Right lobe of liver (tissue), 6 donors: Measurements from ENCODE around the gene FREM1. TPM values are rescaled to one million over a fixed set of nuclear protein-coding genes. Genes with fewer than 3 reads are reported as not detected.

Experiments used
- ATAC-seq, 4 donors: fragments of 200-7000 bp; cut with Tn5 transposase; one replicate each; pipeline ENCODE4 v1.9.1; 2020; ENCODE audit warnings: mild to moderate bottlenecking in 4 of 4, moderate library complexity in 4 of 4
- DNase-seq, 3 donors: peaks; one replicate each; pipeline ENCODE4 v3.0.0-alpha.2; 2020
- H3K27ac ChIP-seq, 3 donors: fragments of 200-600 bp; one replicate each; pipeline ENCODE4 v1.8.0; 2022
- H3K27me3 ChIP-seq, 2 donors: fragments of 200-600 bp; one replicate each; pipeline ENCODE4 v1.8.0; 2022
- H3K36me3 ChIP-seq, 4 donors: fragments of 200-600 bp; sonication (generic) in 1 of 4; one replicate each; pipeline versions ENCODE4 v1.5.1 to v1.8.0; 2017 to 2022; ENCODE audit warnings: control low read depth in 1 of 4
- H3K4me1 ChIP-seq, 4 donors: fragments of 200-600 bp; sonication (generic) in 1 of 4; one replicate each; pipeline versions ENCODE4 v1.5.1 to v1.8.0; 2017 to 2022; ENCODE audit warnings: control low read depth in 1 of 4
- H3K4me3 ChIP-seq, 3 donors: fragments of 200-600 bp; one replicate each; pipeline ENCODE4 v1.8.0; 2022
- H3K9me3 ChIP-seq, 4 donors: fragments of 200-600 bp; sonication (generic) in 1 of 4; one replicate each; pipeline versions ENCODE4 v1.5.1 to v1.8.0; 2017 to 2022; ENCODE audit warnings: control low read depth in 1 of 4
- CTCF ChIP-seq, 4 donors: fragments of 200-600 bp in 3 of 4; fragments of 450-650 bp in 1 of 4; IDR thresholded peaks; one replicate each; pipeline versions ENCODE4 v1.5.1 to v1.8.0; 2016 to 2022; ENCODE audit warnings: antibody characterized with exemption in 4 of 4, mild to moderate bottlenecking in 2 of 4
- POLR2A ChIP-seq: fragments of 450-650 bp; IDR thresholded peaks from one replicate; pipeline ENCODE4 v1.6.1; 2017; ENCODE audit warnings: antibody characterized with exemption, mild to moderate bottlenecking
- WGBS: methylation state at CpG from one replicate; pipeline ENCODE4 v1.1.6; 2018; ENCODE audit warnings: low coverage, low lambda C conversion rate; ENCODE audit not compliant: insufficient coverage; ENCODE audit errors: missing lambda C conversion rate; 5-methylcytosine and 5-hydroxymethylcytosine counted together
- intact Hi-C, 2 donors: fragments of 100-400 bp; cut with DNase I; formaldehyde crosslinking; loops; one replicate each; pipeline versions ENCODE4 v1.11.2 to v1.14.1; 2022
- total RNA-seq, 6 experiments: library from RNA; depleted of rRNA in 2 of 6; stranded (reverse); fragments of >200 nt in 2 of 6; fragmentation: NEBNext Ultra II Directional in 3 of 6; extraction: Animal tissue kit (Norgen Biotek cat#: 25700) in 3 of 6; gene quantifications; one replicate each; pipeline versions ENCODE4 v1.1.0 to v1.2.4, GENCODE V29; 2016 to 2023
- donor health status: DM: no; HTN: yes; CAD: no.
- donor health status: DM: no; HTN: no; CAD: no.
- donor health status: DM: no; HTN: no; CAD: no.
- donor health status: DM: no; HTN: yes; CAD: no.
- donor health status: DM: no; HTN: yes; CAD: no.

FREM1 gene
- total RNA-seq, 6 experiments from 2014 or later: 0.12 to 2.6 (median 1.1) TPM

- DNase-seq: no peak
- no peak for ATAC-seq
- Histone ChIP-seq H3K4me1 (no peaks in the 10 kb centered on the region), H3K36me3 (no peaks in the 10 kb centered on the region), H3K4me3 (no peak overlapping the region), H3K27me3 (no peaks in the 10 kb centered on the region), H3K27ac (no peak overlapping the region), H3K9me3 (no peaks in the 10 kb centered on the region)
- TF ChIP-seq POLR2A: no peak
- 72% methylated on average over 2 of the region's 2 CpGs for WGBS
- intact Hi-C loops: no loop called here
Observed at GRCh38 chr9:14799030-14799429, 111.2 kb downstream of the FREM1 start.

GRCh38 chr9:14797435-14797834, 112.8 kb downstream of the FREM1 start:
- ATAC-seq (no peak), DNase-seq (no peak)
- H3K9me3 ChIP-seq: no peaks in the 10 kb centered on the region
- WGBS: 54% methylated on average over 1 of the region's 1 CpG
- H3K4me3 ChIP-seq: no peak overlapping the region
- TF ChIP-seq POLR2A (no peak), CTCF (IDR thresholded peaks at IDR 0.05) (no peak)
- no peaks in the 10 kb centered on the region for H3K27me3 ChIP-seq
- H3K27ac ChIP-seq: no peak overlapping the region
- intact Hi-C loops: no loop called here
- H3K36me3 ChIP-seq: no peaks in the 10 kb centered on the region
- no peaks in the 10 kb centered on the region for H3K4me1 ChIP-seq

GRCh38 chr9:14793389-14793788, 116.8 kb downstream of the FREM1 start:
- ATAC-seq (no peak), DNase-seq (no peak)
- TF ChIP-seq CTCF (IDR thresholded peaks at IDR 0.05) (no peak), POLR2A (no peak)
- Histone ChIP-seq H3K36me3 (no peaks in the 10 kb centered on the region), H3K9me3 (no peaks in the 10 kb centered on the region), H3K4me1 (no peaks in the 10 kb centered on the region), H3K27ac (no peak overlapping the region), H3K4me3 (no peak overlapping the region), H3K27me3 (no peaks in the 10 kb centered on the region)
- intact Hi-C loops: no loop called here
- 77% methylated on average over 2 of the region's 2 CpGs for WGBS

GRCh38 chr9:14790628-14791027, 119.6 kb downstream of the FREM1 start:
- Histone ChIP-seq H3K9me3 (no peaks in the 10 kb centered on the region), H3K4me3 (no peak overlapping the region), H3K36me3 (no peaks in the 10 kb centered on the region), H3K4me1 (no peaks in the 10 kb centered on the region), H3K27me3 (no peaks in the 10 kb centered on the region), H3K27ac (no peak overlapping the region)
- DNase-seq (no peak), ATAC-seq (no peak)
- WGBS: 38% methylated on average over 4 of the region's 4 CpGs
- no peak for TF ChIP-seq CTCF (IDR thresholded peaks at IDR 0.05)
- intact Hi-C loops: no loop called here

- no peaks in the 10 kb centered on the region for H3K36me3 ChIP-seq
- H3K4me3 ChIP-seq: no peak overlapping the region
- TF ChIP-seq POLR2A (no peak), CTCF (IDR thresholded peaks at IDR 0.05) (no peak)
- no peaks in the 10 kb centered on the region for H3K4me1 ChIP-seq
- no peaks in the 10 kb centered on the region for H3K9me3 ChIP-seq
- WGBS: 44% methylated on average over 5 of the region's 5 CpGs
- DNase-seq (no peak), ATAC-seq (no peak)
- no peak overlapping the region for H3K27ac ChIP-seq
- H3K27me3 ChIP-seq: no peaks in the 10 kb centered on the region
- intact Hi-C loops: no loop called here
Observed at GRCh38 chr9:14788846-14789245, 121.4 kb downstream of the FREM1 start.
